Lower lobe of right lung (tissue), 2 donors: ENCODE data around the gene PANX3. TPM values are rescaled to one million over a fixed set of nuclear protein-coding genes. Genes with fewer than 3 reads are reported as not detected.
A peak's percentile ranks its signal among the peaks of the same experiment; 100 is the strongest.

Source experiments
- ATAC-seq, 2 donors: fragments of 200-7000 bp; cut with Tn5 transposase; one replicate each; pipeline ENCODE4 v1.9.1; 2020 to 2022; ENCODE audit warnings: mild to moderate bottlenecking in 2 of 2, moderate library complexity in 2 of 2
- DNase-seq: peaks from one replicate; pipeline ENCODE4 v3.0.0-alpha.2; 2020
- H3K27ac ChIP-seq: fragments of 200-600 bp; one replicate; pipeline ENCODE4 v1.8.0; 2022
- H3K27me3 ChIP-seq: fragments of 200-600 bp; one replicate; pipeline ENCODE4 v1.8.0; 2022; ENCODE audit warnings: low read depth
- H3K36me3 ChIP-seq: fragments of 200-600 bp; one replicate; pipeline ENCODE4 v1.8.0; 2022; ENCODE audit warnings: mild to moderate bottlenecking
- H3K4me1 ChIP-seq: fragments of 200-600 bp; one replicate; pipeline ENCODE4 v1.8.0; 2022
- H3K4me3 ChIP-seq: fragments of 200-600 bp; one replicate; pipeline ENCODE4 v1.8.0; 2022; ENCODE audit warnings: mild to moderate bottlenecking
- H3K9me3 ChIP-seq: fragments of 200-600 bp; one replicate; pipeline ENCODE4 v1.8.0; 2022
- CTCF ChIP-seq: fragments of 200-600 bp; IDR thresholded peaks from one replicate; pipeline ENCODE4 v1.8.0; 2022; ENCODE audit warnings: antibody characterized with exemption, mild to moderate bottlenecking
- intact Hi-C: fragments of 100-400 bp; cut with DNase I; formaldehyde crosslinking; loops from one replicate; pipeline ENCODE4 v1.11.0; 2022
- long read RNA-seq: library from polyadenylated mRNA; unstranded; transcript quantifications from one replicate; pipeline ENCODE4 v2.0.0, GENCODE V29; 2021
- total RNA-seq: library from RNA; stranded (reverse); fragmentation: NEBNext Ultra II Directional; extraction: Animal tissue kit (Norgen Biotek cat#: 25700); gene quantifications from one replicate; pipeline ENCODE4 v1.2.1, GENCODE V29; 2021
- donor health status: DM: no; HTN: yes; CAD: no; lungs with severe emphysema.

The PANX3 gene
- total RNA-seq: not detected
- long read RNA-seq: 0 reads

- no peaks in the 10 kb centered on the region for H3K36me3 ChIP-seq
- no peaks in the 10 kb centered on the region for H3K4me1 ChIP-seq
- intact Hi-C loops: no loop called here
- no peak within 1 kb of the TSS for H3K4me3 ChIP-seq
- TF ChIP-seq CTCF: no peak
- peaks cover 23% of the 10 kb centered on the region for H3K27me3 ChIP-seq
- DNase-seq: no peak
- no peak within 1 kb of the TSS for H3K27ac ChIP-seq
- peak in 1 of 2 donors; percentile 23 for ATAC-seq
- H3K9me3 ChIP-seq: no peaks in the 10 kb centered on the region
These were observed at the start of gene PANX3 for GRCh38 chr11:124611064-124611463. TSS of gene PANX3 (plus strand) at chr11:124611428. CDS start at chr11:124611557, 129 bp downstream.

- no peak within 1 kb of the TSS for H3K27ac ChIP-seq
- no peaks in the 10 kb centered on the region for H3K36me3 ChIP-seq
- no peak within 1 kb of the TSS for H3K4me3 ChIP-seq
- ATAC-seq (no peak), DNase-seq (no peak)
- TF ChIP-seq CTCF: no peak
- intact Hi-C loops: no loop called here
- H3K27me3 ChIP-seq: no peaks in the 10 kb centered on the region
- H3K4me1 ChIP-seq: no peaks in the 10 kb centered on the region
- no peaks in the 10 kb centered on the region for H3K9me3 ChIP-seq
These were observed 41.5 kb upstream of the PANX3 start, which contains the start of gene OR8A1 for GRCh38 chr11:124569697-124570096. TSS of gene OR8A1 (plus strand) at chr11:124569997. CDS start at chr11:124570120, 123 bp downstream.

- H3K4me1 ChIP-seq: no peaks in the 10 kb centered on the region
- H3K27me3 ChIP-seq: no peaks in the 10 kb centered on the region
- intact Hi-C loops: no loop called here
- H3K4me3 ChIP-seq: no peak overlapping the region
- DNase-seq: no peak
- ATAC-seq: no peak
- no peak overlapping the region for H3K27ac ChIP-seq
- H3K9me3 ChIP-seq: no peaks in the 10 kb centered on the region
- H3K36me3 ChIP-seq: no peaks in the 10 kb centered on the region
- no peak for TF ChIP-seq CTCF
These were observed 41.1 kb upstream of the PANX3 start for GRCh38 chr11:124570160-124570559.

GRCh38 chr11:124577716-124578427 is 33.4 kb upstream of the PANX3 start:
- Histone ChIP-seq H3K4me3 (no peak overlapping the region), H3K36me3 (no peaks in the 10 kb centered on the region), H3K27ac (no peak overlapping the region), H3K27me3 (peaks cover 7% of the 10 kb centered on the region), H3K9me3 (no peaks in the 10 kb centered on the region), H3K4me1 (no peaks in the 10 kb centered on the region)
- TF ChIP-seq CTCF: no peak
- intact Hi-C loops: no loop called here
- DNase-seq (no peak), ATAC-seq (no peak)

- Histone ChIP-seq H3K9me3 (no peaks in the 10 kb centered on the region), H3K27me3 (peaks cover 7% of the 10 kb centered on the region), H3K27ac (no peak overlapping the region), H3K36me3 (no peaks in the 10 kb centered on the region), H3K4me3 (no peak overlapping the region), H3K4me1 (no peaks in the 10 kb centered on the region)
- TF ChIP-seq CTCF: no peak
- intact Hi-C loops: no loop called here
- no peak for DNase-seq
- no peak for ATAC-seq
These were observed 32.5 kb upstream of the PANX3 start for GRCh38 chr11:124578761-124579160.
